H9 (cell line): ENCODE results near the gene PLCB1. TPM values are rescaled to one million over a fixed set of nuclear protein-coding genes. Genes with fewer than 3 reads are reported as not detected.

Experiments
- DNase-seq: peaks from one replicate; pipeline ENCODE4 v3.0.0-alpha.2; 2017
- H2AFZ ChIP-seq: one replicate; pipeline ENCODE4 v1.6.1; 2013; ENCODE audit warnings: mild to moderate bottlenecking, low read length, control low read depth, moderate library complexity
- H2AK5ac ChIP-seq: 2 replicates; pipeline ENCODE4 v1.6.1; 2013; ENCODE audit warnings: low read length, control low read depth, mixed read lengths; ENCODE audit not compliant: insufficient read length
- H2BK120ac ChIP-seq: one replicate; pipeline ENCODE4 v1.6.1; 2013; ENCODE audit warnings: low read depth, mild to moderate bottlenecking, low read length, control low read depth, inconsistent platforms; ENCODE audit not compliant: poor library complexity, severe bottlenecking
- H2BK12ac ChIP-seq: 2 replicates; pipeline ENCODE4 v1.6.1; 2013; ENCODE audit warnings: low read length, control low read depth, mixed read lengths, low read depth; ENCODE audit not compliant: insufficient read length
- H2BK15ac ChIP-seq: 2 replicates; pipeline ENCODE4 v1.6.1; 2013; ENCODE audit warnings: low read depth, low read length, control low read depth
- H2BK20ac ChIP-seq: one replicate; pipeline ENCODE4 v1.6.1; 2013; ENCODE audit warnings: low read depth, mild to moderate bottlenecking, low read length, control low read depth, inconsistent platforms; ENCODE audit not compliant: poor library complexity, severe bottlenecking
- H2BK5ac ChIP-seq: 2 replicates; pipeline ENCODE4 v1.6.1; 2013; ENCODE audit warnings: low read length, control low read depth, mixed read lengths; ENCODE audit not compliant: insufficient read length
- H3K14ac ChIP-seq: 2 replicates; pipeline ENCODE4 v1.6.1; 2013; ENCODE audit warnings: low read length, control low read depth; ENCODE audit not compliant: insufficient read depth
- H3K18ac ChIP-seq: 2 replicates; pipeline ENCODE4 v1.6.1; 2013; ENCODE audit warnings: low read depth, mild to moderate bottlenecking, mixed read lengths, low read length, control low read depth; ENCODE audit not compliant: insufficient read length
- H3K23ac ChIP-seq: 2 replicates; pipeline ENCODE4 v1.6.1; 2013; ENCODE audit warnings: low read length, control low read depth, mixed read lengths, low read depth; ENCODE audit not compliant: insufficient read length
- H3K23me2 ChIP-seq: 2 replicates; pipeline ENCODE4 v1.6.1; 2013; ENCODE audit warnings: low read depth, mild to moderate bottlenecking, mixed read lengths, low read length, control low read depth; ENCODE audit not compliant: insufficient read length, poor library complexity, severe bottlenecking
- H3K27ac ChIP-seq: 2 replicates; pipeline ENCODE4 v1.5.1; 2013; ENCODE audit warnings: low read length, control low read depth, mixed read lengths, low read depth; ENCODE audit not compliant: insufficient read length
- H3K27me3 ChIP-seq: 2 replicates; pipeline ENCODE4 v1.6.1; 2013; ENCODE audit warnings: low read length, control low read depth, inconsistent platforms; ENCODE audit not compliant: insufficient read depth
- H3K4ac ChIP-seq: 2 replicates; pipeline ENCODE4 v1.6.1; 2013; ENCODE audit warnings: low read depth, mild to moderate bottlenecking, control low read depth, inconsistent platforms, low read length, moderate library complexity
- H3K4me1 ChIP-seq: 2 replicates; pipeline ENCODE4 v1.6.1; 2013; ENCODE audit warnings: low read length, control low read depth, inconsistent platforms; ENCODE audit not compliant: insufficient read depth
- H3K4me2 ChIP-seq: 2 replicates; pipeline ENCODE4 v1.6.1; 2013; ENCODE audit warnings: low read length, control low read depth, mixed read lengths; ENCODE audit not compliant: insufficient read length, insufficient read depth
- H3K56ac ChIP-seq: 2 replicates; pipeline ENCODE4 v1.6.1; 2013; ENCODE audit warnings: low read depth, mild to moderate bottlenecking, mixed read lengths, low read length, control low read depth; ENCODE audit not compliant: insufficient read length
- H3K79me1 ChIP-seq: 2 replicates; pipeline ENCODE4 v1.6.1; 2013; ENCODE audit warnings: low read depth, mild to moderate bottlenecking, moderate library complexity, low read length, control low read depth, inconsistent platforms; ENCODE audit not compliant: insufficient read depth, poor library complexity, severe bottlenecking
- H3K79me2 ChIP-seq: 2 replicates; pipeline ENCODE4 v1.6.1; 2013; ENCODE audit warnings: low read length, control low read depth, inconsistent platforms; ENCODE audit not compliant: insufficient read depth
- H3K9ac ChIP-seq: 2 replicates; pipeline ENCODE4 v1.6.1; 2013; ENCODE audit warnings: low read length, control low read depth, mixed read lengths; ENCODE audit not compliant: insufficient read length; ENCODE audit errors: extremely low read depth
- H3K9me3 ChIP-seq: one replicate; pipeline ENCODE4 v1.6.1; 2013; ENCODE audit warnings: low read depth, low read length, inconsistent platforms; ENCODE audit not compliant: control insufficient read depth
- H3T11ph ChIP-seq: one replicate; pipeline ENCODE4 v1.6.1; 2013; ENCODE audit warnings: mild to moderate bottlenecking, low read length, control low read depth, inconsistent platforms
- H4K20me1 ChIP-seq: one replicate; pipeline ENCODE4 v1.6.1; 2013; ENCODE audit not compliant: control insufficient read depth, insufficient read length, insufficient read depth
- H4K5ac ChIP-seq: 2 replicates; pipeline ENCODE4 v1.6.1; 2013; ENCODE audit warnings: low read depth, mild to moderate bottlenecking, mixed read lengths, low read length, control low read depth; ENCODE audit not compliant: insufficient read length
- H4K8ac ChIP-seq: replicated peaks from 2 replicates; pipeline ENCODE4 v1.6.1; 2013; ENCODE audit warnings: low read length, control low read depth, mixed read lengths, low read depth; ENCODE audit not compliant: insufficient read length
- H4K91ac ChIP-seq: 2 replicates; pipeline ENCODE4 v1.6.1; 2013; ENCODE audit warnings: low read depth, mild to moderate bottlenecking, moderate library complexity, mixed read lengths, low read length, control low read depth; ENCODE audit not compliant: insufficient read length
- H3K27ac Mint-ChIP-seq, 3 experiments: 2 replicates in 2 of 3; 3 replicates in 1 of 3; pipeline ENCODE4 v1.8.0; 2020 to 2021; ENCODE audit warnings: mixed read lengths in 3 of 3, mild to moderate bottlenecking in 1 of 3, moderate library complexity in 1 of 3
- H3K27me3 Mint-ChIP-seq: 2 replicates; pipeline ENCODE4 v1.8.0; 2021; ENCODE audit warnings: low read depth, mild to moderate bottlenecking, moderate library complexity, mixed read lengths
- H3K36me3 Mint-ChIP-seq, 3 experiments: 2 replicates in 2 of 3; 3 replicates in 1 of 3; pipeline ENCODE4 v1.8.0; 2020 to 2021; ENCODE audit warnings: low read depth in 3 of 3, mixed read lengths in 3 of 3; ENCODE audit not compliant: insufficient read depth in 1 of 3
- H3K4me1 Mint-ChIP-seq, 2 experiments: 2 replicates each; pipeline ENCODE4 v1.8.0; 2020; ENCODE audit warnings: mixed read lengths in 2 of 2
- H3K4me3 Mint-ChIP-seq, 2 experiments: 2 replicates in 1 of 2; 3 replicates in 1 of 2; pipeline ENCODE4 v1.8.0; 2020 to 2021; ENCODE audit warnings: mild to moderate bottlenecking in 2 of 2, mixed read lengths in 2 of 2, moderate library complexity in 1 of 2
- H3K9me3 Mint-ChIP-seq, 2 experiments: 2 replicates in 1 of 2; 3 replicates in 1 of 2; pipeline ENCODE4 v1.8.0; 2020; ENCODE audit warnings: mild to moderate bottlenecking in 2 of 2, mixed read lengths in 2 of 2, moderate library complexity in 1 of 2
- CTCF ChIP-seq: fragments of 200-600 bp; sonication (generic); conservative IDR thresholded peaks from 3 replicates; pipeline ENCODE4 v1.8.0; 2021; ENCODE audit warnings: antibody characterized with exemption, mild to moderate bottlenecking
- WGBS: extraction: QIAGEN DNeasy Blood & Tissue Kit; methylation state at CpG from one replicate; pipeline ENCODE4 v1.1.7; 2013; ENCODE audit warnings: missing lambda C conversion rate, low lambda C conversion rate, mixed read lengths; ENCODE audit not compliant: insufficient read length; ENCODE audit errors: extremely low coverage; 5-methylcytosine and 5-hydroxymethylcytosine counted together
- total RNA-seq: library from RNA; stranded (reverse); gene quantifications from 2 replicates; pipeline ENCODE4 v1.2.1, GENCODE V29; 2021

PLCB1 gene
- total RNA-seq, 1 experiment from 2014 or later, result 11.5 TPM

DNA sequence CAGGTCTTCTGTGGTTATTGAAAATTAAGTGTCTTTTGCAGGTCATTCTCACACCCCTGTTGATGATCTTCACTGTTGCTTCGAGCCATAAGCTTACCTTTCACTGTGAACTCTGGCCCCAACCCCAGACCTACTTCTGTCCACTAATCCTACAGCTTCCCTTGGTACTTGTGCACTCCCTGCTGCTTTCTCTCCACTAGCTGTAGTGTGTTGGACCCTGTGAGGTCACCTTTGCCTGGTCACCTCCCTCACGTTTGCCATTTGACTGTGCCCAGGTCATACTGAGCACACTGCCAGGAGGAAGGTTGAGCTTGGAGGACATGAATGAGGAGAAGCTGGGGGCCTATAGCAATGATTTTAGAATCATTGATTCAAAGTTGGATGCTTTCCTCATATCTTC is 94.0 kb downstream of the PLCB1 start:
- H3K18ac ChIP-seq, result no peak overlapping the region
- H2BK15ac ChIP-seq, result no peak overlapping the region

More for the DNA sequence above, 94.0 kb downstream of the PLCB1 start:
- no peak overlapping the region for H2BK5ac ChIP-seq
- no peaks in the 10 kb centered on the region for H4K20me1 ChIP-seq
- no peaks in the 10 kb centered on the region for H3K23me2 ChIP-seq
- H3K9me3 Mint-ChIP-seq, result no peaks in the 10 kb centered on the region; a peak in 1 of 5 replicates
- H2BK12ac ChIP-seq, result no peak overlapping the region
- H3K4me2 ChIP-seq, result no peak overlapping the region
- H3K23ac ChIP-seq, result no peak overlapping the region
- H3K79me2 ChIP-seq, result no peaks in the 10 kb centered on the region
- no peaks in the 10 kb centered on the region for H3K36me3 Mint-ChIP-seq
- H3K4ac ChIP-seq, result no peak overlapping the region
- H3K79me1 ChIP-seq, result no peaks in the 10 kb centered on the region
- H3K9me3 ChIP-seq, result no peaks in the 10 kb centered on the region
- no peak overlapping the region for H3K9ac ChIP-seq
- H3K27ac ChIP-seq, result no peak overlapping the region
- no peaks in the 10 kb centered on the region for H3K4me1 ChIP-seq
- no peak overlapping the region for H4K8ac ChIP-seq
- peak overlapping the region; percentile 80 for H3K14ac ChIP-seq
- DNase-seq, result no peak
- H3K27me3 ChIP-seq, result no peaks in the 10 kb centered on the region
- peaks cover 4 to 8% of the 10 kb centered on the region in 2 experiments for H3K4me1 Mint-ChIP-seq
- WGBS, result no CpG with 5 or more reads among the region's 2 CpGs
- no peak overlapping the region for H3K56ac ChIP-seq
- no peak overlapping the region for H2AFZ ChIP-seq
- H3K27me3 Mint-ChIP-seq, result no peaks in the 10 kb centered on the region
- H2BK120ac ChIP-seq, result no peak overlapping the region
- H3T11ph ChIP-seq, result no peak overlapping the region
- H3K27ac Mint-ChIP-seq, result 0 out of 7 replicates have a peak overlapping the region, but pooled peaks of 1 of the 3 experiments have one; percentile 5
- no peak overlapping the region for H4K5ac ChIP-seq
- H4K91ac ChIP-seq, result no peak overlapping the region
- peak overlapping the region; percentile 75 for H2AK5ac ChIP-seq
- no peak overlapping the region for H3K4me3 Mint-ChIP-seq
- no peak for TF ChIP-seq CTCF
- no peak overlapping the region for H2BK20ac ChIP-seq
